ENCODE results near the gene GABRB1. TPM values are rescaled to one million over a fixed set of nuclear protein-coding genes. Genes with fewer than 3 reads are reported as not detected.

GABRB1 gene
- total RNA-seq, 1 donor from 2014 or later, result not detected

- intact Hi-C loops (cut with micrococcal nuclease), result loop anchor here (1.0 to 5.0 kb wide), 7 partner anchors 22 to 1368 kb away; partner anchors contain the start of genes ATP10D, NFXL1, OCIAD1 and SLAIN2
Measured at GRCh38 chr4:47463235-47463956, 432.0 kb downstream of the GABRB1 start, which contains the start of gene COMMD8. TSS of gene COMMD8 (minus strand) at chr4:47463702. CDS start at chr4:47463651, 51 bp downstream.

- intact Hi-C loops (cut with micrococcal nuclease), result no loop called here
Measured at GRCh38 chr4:47465004-47465403, 433.6 kb downstream of the GABRB1 start.

- intact Hi-C loops (cut with micrococcal nuclease), result no loop called here
Measured at GRCh38 chr4:47466056-47466785, 434.9 kb downstream of the GABRB1 start.

GRCh38 chr4:47468706-47469365 lies 437.5 kb downstream of the GABRB1 start:
- intact Hi-C loops (cut with micrococcal nuclease), result no loop called here

- intact Hi-C loops (cut with micrococcal nuclease), result no loop called here
Measured at GRCh38 chr4:47469951-47470350, 438.6 kb downstream of the GABRB1 start.

- intact Hi-C loops (cut with micrococcal nuclease), result no loop called here
Measured at GRCh38 chr4:47471064-47471463, 439.7 kb downstream of the GABRB1 start.

- intact Hi-C loops (cut with micrococcal nuclease), result no loop called here
Measured at GRCh38 chr4:47471591-47471990, 440.2 kb downstream of the GABRB1 start.

GRCh38 chr4:47473141-47473750 lies 441.9 kb downstream of the GABRB1 start:
- intact Hi-C loops (cut with micrococcal nuclease), result no loop called here

GRCh38 chr4:47474799-47475198 lies 443.4 kb downstream of the GABRB1 start:
- intact Hi-C loops (cut with micrococcal nuclease), result no loop called here

- intact Hi-C loops (cut with micrococcal nuclease), result no loop called here
Measured at GRCh38 chr4:47475411-47475810, 444.0 kb downstream of the GABRB1 start.

Other genes starting within 250 kb of the GABRB1 start
- gene COX7B2, start 122.3 kb upstream of the GABRB1 start, total RNA-seq, result not detected in 2 replicates
- gene GABRA4, start 38.0 kb upstream of the GABRB1 start, total RNA-seq, result not detected in 2 replicates

Data from T-helper 2 cell treated with Interferon-gamma antibody and Interleukin-4, amounts not matched to agents 100 ng/mL and 5 ng/mL, for 36 hours (primary cell).